ENCODE results near the gene PHACTR1. TPM values are rescaled to one million over a fixed set of nuclear protein-coding genes. Genes with fewer than 3 reads are reported as not detected.

PHACTR1 gene
- total and polyA plus RNA-seq, 9 of the 15 experiments (the other 6 are each of a cell fraction or from before 2014, with no cell fraction given): 11.5 to 32.6 (median 22.0) TPM

DNA sequence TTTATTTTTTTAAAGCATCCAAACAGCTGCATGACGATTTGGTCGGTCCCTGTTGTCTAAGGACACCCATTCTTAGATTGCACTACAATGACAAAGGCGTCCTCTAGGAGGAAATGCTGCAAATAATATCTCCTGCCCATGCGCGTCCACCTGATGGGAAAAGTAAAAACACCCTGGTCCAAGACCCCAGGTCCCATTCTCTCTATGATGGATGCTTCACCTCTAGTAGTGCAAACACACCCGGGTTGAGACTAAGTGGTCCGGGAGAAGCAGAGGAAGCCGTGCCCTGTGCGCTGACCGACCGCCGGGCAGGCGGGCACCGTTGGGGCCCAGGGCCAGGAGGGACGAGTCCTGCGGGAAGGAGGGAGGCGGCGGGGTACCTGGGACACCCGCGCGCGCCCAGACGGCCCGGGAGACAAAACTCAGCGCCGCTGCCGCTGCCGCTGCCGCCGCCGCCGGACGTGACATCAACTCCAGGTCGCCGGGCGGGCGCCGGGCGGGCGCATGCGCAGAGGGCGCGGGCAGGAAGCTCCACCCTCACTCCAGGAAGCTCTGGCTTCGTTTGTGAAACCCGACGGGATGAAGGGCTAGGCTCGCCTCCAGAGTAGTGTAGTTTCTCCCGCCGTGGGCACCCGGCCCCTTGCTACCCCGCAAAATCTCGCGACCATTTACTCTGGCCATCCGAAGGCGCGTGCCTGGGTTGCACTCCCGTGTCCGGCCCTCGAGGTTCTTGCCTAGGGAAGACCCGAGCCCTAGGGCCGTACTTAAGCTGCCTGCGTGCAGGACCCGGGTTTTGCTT is 611.7 kb downstream of the PHACTR1 start, which contains the start of gene TBC1D7 (continued):
- TF ChIP-seq, protein P1, sequence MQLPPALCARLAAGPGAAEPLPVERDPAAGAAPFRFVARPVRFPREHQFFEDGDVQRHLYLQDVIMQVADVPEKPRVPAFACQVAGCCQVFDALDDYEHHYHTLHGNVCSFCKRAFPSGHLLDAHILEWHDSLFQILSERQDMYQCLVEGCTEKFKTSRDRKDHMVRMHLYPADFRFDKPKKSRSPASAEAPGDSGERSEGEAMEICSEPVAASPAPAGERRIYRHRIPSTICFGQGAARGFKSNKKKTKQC (CRISPR knock-in tag; IDR thresholded peaks at IDR 0.05): no peak
- TF ChIP-seq, protein P2, sequence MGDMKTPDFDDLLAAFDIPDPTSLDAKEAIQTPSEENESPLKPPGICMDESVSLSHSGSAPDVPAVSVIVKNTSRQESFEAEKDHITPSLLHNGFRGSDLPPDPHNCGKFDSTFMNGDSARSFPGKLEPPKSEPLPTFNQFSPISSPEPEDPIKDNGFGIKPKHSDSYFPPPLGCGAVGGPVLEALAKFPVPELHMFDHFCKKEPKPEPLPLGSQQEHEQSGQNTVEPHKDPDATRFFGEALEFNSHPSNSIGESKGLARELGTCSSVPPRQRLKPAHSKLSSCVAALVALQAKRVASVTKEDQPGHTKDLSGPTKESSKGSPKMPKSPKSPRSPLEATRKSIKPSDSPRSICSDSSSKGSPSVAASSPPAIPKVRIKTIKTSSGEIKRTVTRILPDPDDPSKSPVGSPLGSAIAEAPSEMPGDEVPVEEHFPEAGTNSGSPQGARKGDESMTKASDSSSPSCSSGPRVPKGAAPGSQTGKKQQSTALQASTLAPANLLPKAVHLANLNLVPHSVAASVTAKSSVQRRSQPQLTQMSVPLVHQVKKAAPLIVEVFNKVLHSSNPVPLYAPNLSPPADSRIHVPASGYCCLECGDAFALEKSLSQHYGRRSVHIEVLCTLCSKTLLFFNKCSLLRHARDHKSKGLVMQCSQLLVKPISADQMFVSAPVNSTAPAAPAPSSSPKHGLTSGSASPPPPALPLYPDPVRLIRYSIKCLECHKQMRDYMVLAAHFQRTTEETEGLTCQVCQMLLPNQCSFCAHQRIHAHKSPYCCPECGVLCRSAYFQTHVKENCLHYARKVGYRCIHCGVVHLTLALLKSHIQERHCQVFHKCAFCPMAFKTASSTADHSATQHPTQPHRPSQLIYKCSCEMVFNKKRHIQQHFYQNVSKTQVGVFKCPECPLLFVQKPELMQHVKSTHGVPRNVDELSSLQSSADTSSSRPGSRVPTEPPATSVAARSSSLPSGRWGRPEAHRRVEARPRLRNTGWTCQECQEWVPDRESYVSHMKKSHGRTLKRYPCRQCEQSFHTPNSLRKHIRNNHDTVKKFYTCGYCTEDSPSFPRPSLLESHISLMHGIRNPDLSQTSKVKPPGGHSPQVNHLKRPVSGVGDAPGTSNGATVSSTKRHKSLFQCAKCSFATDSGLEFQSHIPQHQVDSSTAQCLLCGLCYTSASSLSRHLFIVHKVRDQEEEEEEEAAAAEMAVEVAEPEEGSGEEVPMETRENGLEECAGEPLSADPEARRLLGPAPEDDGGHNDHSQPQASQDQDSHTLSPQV (IDR thresholded peaks at IDR 0.05): peak; percentile 80
- TF ChIP-seq ZSCAN32 (CRISPR knock-in tag; IDR thresholded peaks at IDR 0.05) (no peak), TEAD4 (IDR thresholded peaks at IDR 0.05; ENCODE audit: low read length) (no peak; the same call in none of the 2 replicates), TEAD4 (CRISPR knock-in tag; IDR thresholded peaks at IDR 0.05; ENCODE audit: borderline replicate concordance) (no peak), ZNF274 (IDR thresholded peaks at IDR 0.05; ENCODE audit: borderline replicate concordance, low read depth, low read length) (no peak), NR2F6 (CRISPR knock-in tag; IDR thresholded peaks at IDR 0.05) (no peak)
- TF ChIP-seq, protein P3, sequence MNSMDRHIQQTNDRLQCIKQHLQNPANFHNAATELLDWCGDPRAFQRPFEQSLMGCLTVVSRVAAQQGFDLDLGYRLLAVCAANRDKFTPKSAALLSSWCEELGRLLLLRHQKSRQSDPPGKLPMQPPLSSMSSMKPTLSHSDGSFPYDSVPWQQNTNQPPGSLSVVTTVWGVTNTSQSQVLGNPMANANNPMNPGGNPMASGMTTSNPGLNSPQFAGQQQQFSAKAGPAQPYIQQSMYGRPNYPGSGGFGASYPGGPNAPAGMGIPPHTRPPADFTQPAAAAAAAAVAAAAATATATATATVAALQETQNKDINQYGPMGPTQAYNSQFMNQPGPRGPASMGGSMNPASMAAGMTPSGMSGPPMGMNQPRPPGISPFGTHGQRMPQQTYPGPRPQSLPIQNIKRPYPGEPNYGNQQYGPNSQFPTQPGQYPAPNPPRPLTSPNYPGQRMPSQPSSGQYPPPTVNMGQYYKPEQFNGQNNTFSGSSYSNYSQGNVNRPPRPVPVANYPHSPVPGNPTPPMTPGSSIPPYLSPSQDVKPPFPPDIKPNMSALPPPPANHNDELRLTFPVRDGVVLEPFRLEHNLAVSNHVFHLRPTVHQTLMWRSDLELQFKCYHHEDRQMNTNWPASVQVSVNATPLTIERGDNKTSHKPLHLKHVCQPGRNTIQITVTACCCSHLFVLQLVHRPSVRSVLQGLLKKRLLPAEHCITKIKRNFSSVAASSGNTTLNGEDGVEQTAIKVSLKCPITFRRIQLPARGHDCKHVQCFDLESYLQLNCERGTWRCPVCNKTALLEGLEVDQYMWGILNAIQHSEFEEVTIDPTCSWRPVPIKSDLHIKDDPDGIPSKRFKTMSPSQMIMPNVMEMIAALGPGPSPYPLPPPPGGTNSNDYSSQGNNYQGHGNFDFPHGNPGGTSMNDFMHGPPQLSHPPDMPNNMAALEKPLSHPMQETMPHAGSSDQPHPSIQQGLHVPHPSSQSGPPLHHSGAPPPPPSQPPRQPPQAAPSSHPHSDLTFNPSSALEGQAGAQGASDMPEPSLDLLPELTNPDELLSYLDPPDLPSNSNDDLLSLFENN (IDR thresholded peaks at IDR 0.05; ENCODE audit: low read depth in 2 of 2, low read length in 2 of 2): no peak; a peak in 1 of 4 replicates
- TF ChIP-seq, protein P4, sequence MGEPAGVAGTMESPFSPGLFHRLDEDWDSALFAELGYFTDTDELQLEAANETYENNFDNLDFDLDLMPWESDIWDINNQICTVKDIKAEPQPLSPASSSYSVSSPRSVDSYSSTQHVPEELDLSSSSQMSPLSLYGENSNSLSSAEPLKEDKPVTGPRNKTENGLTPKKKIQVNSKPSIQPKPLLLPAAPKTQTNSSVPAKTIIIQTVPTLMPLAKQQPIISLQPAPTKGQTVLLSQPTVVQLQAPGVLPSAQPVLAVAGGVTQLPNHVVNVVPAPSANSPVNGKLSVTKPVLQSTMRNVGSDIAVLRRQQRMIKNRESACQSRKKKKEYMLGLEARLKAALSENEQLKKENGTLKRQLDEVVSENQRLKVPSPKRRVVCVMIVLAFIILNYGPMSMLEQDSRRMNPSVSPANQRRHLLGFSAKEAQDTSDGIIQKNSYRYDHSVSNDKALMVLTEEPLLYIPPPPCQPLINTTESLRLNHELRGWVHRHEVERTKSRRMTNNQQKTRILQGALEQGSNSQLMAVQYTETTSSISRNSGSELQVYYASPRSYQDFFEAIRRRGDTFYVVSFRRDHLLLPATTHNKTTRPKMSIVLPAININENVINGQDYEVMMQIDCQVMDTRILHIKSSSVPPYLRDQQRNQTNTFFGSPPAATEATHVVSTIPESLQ (CRISPR knock-in tag; IDR thresholded peaks at IDR 0.05): 0 out of 2 replicates have a peak, but pooled peaks have one; percentile 56
- TF ChIP-seq, protein P5, sequence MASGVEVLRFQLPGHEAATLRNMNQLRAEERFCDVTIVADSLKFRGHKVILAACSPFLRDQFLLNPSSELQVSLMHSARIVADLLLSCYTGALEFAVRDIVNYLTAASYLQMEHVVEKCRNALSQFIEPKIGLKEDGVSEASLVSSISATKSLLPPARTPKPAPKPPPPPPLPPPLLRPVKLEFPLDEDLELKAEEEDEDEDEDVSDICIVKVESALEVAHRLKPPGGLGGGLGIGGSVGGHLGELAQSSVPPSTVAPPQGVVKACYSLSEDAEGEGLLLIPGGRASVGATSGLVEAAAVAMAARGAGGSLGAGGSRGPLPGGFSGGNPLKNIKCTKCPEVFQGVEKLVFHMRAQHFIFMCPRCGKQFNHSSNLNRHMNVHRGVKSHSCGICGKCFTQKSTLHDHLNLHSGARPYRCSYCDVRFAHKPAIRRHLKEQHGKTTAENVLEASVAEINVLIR (CRISPR knock-in tag; IDR thresholded peaks at IDR 0.05): peak; percentile 80
- TF ChIP-seq, protein P6, sequence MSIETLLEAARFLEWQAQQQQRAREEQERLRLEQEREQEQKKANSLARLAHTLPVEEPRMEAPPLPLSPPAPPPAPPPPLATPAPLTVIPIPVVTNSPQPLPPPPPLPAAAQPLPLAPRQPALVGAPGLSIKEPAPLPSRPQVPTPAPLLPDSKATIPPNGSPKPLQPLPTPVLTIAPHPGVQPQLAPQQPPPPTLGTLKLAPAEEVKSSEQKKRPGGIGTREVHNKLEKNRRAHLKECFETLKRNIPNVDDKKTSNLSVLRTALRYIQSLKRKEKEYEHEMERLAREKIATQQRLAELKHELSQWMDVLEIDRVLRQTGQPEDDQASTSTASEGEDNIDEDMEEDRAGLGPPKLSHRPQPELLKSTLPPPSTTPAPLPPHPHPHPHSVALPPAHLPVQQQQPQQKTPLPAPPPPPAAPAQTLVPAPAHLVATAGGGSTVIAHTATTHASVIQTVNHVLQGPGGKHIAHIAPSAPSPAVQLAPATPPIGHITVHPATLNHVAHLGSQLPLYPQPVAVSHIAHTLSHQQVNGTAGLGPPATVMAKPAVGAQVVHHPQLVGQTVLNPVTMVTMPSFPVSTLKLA (conservative IDR thresholded peaks at IDR 0.05): peak; percentile 32 to 70; a peak in 2 of 4 replicates
